ENCODE results near the gene ZNF526.

ZNF526 gene

GRCh38 chr19:42233106-42233505 lies 13.0 kb downstream of the ZNF526 start:
- TF ChIP-seq SNAI2 (CRISPR knock-in tag; IDR thresholded peaks at IDR 0.05) (no peak), TCF4 (CRISPR knock-in tag; IDR thresholded peaks at IDR 0.05; ENCODE audit: borderline replicate concordance) (no peak), ZNF8 (CRISPR knock-in tag; IDR thresholded peaks at IDR 0.05) (no peak), ARNTL (CRISPR knock-in tag; IDR thresholded peaks at IDR 0.05; ENCODE audit: borderline replicate concordance, low read depth) (no peak), OSR1 (CRISPR knock-in tag; IDR thresholded peaks at IDR 0.05) (no peak), ZC3H10 (CRISPR knock-in tag; IDR thresholded peaks at IDR 0.05) (no peak), ZFP30 (CRISPR knock-in tag; IDR thresholded peaks at IDR 0.05) (no peak), ESRRG (CRISPR knock-in tag; IDR thresholded peaks at IDR 0.05) (no peak), ZNF70 (CRISPR knock-in tag; IDR thresholded peaks at IDR 0.05) (no peak), CSDC2 (CRISPR knock-in tag; IDR thresholded peaks at IDR 0.05) (no peak), ISL1 (CRISPR knock-in tag; IDR thresholded peaks at IDR 0.05) (no peak), GLIS3 (CRISPR knock-in tag; IDR thresholded peaks at IDR 0.05) (no peak), PPARA (CRISPR knock-in tag; IDR thresholded peaks at IDR 0.05; ENCODE audit: borderline replicate concordance) (no peak)
- TF ChIP-seq, protein P1, sequence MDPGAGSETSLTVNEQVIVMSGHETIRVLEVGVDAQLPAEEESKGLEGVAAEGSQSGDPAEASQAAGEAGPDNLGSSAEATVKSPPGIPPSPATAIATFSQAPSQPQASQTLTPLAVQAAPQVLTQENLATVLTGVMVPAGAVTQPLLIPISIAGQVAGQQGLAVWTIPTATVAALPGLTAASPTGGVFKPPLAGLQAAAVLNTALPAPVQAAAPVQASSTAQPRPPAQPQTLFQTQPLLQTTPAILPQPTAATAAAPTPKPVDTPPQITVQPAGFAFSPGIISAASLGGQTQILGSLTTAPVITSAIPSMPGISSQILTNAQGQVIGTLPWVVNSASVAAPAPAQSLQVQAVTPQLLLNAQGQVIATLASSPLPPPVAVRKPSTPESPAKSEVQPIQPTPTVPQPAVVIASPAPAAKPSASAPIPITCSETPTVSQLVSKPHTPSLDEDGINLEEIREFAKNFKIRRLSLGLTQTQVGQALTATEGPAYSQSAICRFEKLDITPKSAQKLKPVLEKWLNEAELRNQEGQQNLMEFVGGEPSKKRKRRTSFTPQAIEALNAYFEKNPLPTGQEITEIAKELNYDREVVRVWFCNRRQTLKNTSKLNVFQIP (CRISPR knock-in tag; IDR thresholded peaks at IDR 0.05; ENCODE audit: borderline replicate concordance, low read depth): no peak
- TF ChIP-seq, protein P2, sequence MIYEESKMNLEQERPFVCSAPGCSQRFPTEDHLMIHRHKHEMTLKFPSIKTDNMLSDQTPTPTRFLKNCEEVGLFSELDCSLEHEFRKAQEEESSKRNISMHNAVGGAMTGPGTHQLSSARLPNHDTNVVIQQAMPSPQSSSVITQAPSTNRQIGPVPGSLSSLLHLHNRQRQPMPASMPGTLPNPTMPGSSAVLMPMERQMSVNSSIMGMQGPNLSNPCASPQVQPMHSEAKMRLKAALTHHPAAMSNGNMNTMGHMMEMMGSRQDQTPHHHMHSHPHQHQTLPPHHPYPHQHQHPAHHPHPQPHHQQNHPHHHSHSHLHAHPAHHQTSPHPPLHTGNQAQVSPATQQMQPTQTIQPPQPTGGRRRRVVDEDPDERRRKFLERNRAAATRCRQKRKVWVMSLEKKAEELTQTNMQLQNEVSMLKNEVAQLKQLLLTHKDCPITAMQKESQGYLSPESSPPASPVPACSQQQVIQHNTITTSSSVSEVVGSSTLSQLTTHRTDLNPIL (CRISPR knock-in tag; IDR thresholded peaks at IDR 0.05; ENCODE audit: low read depth): no peak
- TF ChIP-seq, protein P3, sequence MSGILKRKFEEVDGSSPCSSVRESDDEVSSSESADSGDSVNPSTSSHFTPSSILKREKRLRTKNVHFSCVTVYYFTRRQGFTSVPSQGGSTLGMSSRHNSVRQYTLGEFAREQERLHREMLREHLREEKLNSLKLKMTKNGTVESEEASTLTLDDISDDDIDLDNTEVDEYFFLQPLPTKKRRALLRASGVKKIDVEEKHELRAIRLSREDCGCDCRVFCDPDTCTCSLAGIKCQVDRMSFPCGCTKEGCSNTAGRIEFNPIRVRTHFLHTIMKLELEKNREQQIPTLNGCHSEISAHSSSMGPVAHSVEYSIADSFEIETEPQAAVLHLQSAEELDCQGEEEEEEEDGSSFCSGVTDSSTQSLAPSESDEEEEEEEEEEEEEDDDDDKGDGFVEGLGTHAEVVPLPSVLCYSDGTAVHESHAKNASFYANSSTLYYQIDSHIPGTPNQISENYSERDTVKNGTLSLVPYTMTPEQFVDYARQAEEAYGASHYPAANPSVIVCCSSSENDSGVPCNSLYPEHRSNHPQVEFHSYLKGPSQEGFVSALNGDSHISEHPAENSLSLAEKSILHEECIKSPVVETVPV (CRISPR knock-in tag; IDR thresholded peaks at IDR 0.05): no peak

DNA sequence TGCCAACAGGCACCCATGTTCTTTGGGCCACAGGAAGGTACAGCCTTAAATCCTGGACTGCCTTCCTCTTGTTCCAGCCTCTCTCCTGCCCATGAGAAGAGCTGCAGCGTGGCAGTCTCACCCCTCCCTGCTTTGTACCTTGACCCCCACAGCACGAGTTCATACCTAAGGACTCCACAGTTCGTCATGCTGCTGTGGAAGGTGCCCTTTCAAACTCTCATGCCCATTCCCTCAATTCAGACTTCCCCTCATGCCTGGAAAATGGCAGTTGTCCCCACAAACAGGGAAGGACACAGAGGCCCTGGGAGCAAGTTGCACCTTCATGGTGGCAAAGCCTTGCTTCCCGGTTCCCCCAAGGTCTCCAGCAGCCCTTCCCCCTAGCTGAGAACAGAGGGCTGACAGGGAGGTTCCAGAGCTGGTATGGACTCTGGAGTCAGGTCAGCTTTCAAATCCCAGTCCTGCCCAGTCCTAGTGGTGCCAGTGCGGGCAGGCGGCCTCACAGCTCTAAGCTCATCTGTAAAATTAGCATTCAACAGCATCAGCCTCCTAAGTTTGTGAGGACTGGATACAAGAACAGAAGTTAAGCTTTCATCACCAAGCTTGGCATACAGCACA lies 13.7 kb downstream of the ZNF526 start:
- ATAC-seq: no peak
- TF ChIP-seq TOX (CRISPR knock-in tag; IDR thresholded peaks at IDR 0.05; ENCODE audit: borderline replicate concordance) (no peak), BACH2 (CRISPR knock-in tag; IDR thresholded peaks at IDR 0.05; ENCODE audit: borderline replicate concordance) (no peak), ISL1 (CRISPR knock-in tag; IDR thresholded peaks at IDR 0.05) (no peak)
- TF ChIP-seq, protein P3 (CRISPR knock-in tag; IDR thresholded peaks at IDR 0.05): no peak
- TF ChIP-seq, protein P2 (CRISPR knock-in tag; IDR thresholded peaks at IDR 0.05; ENCODE audit: low read depth): no peak

More at GRCh38 chr19:42233106-42233505, 13.0 kb downstream of the ZNF526 start:
- no peak for ATAC-seq

DNA sequence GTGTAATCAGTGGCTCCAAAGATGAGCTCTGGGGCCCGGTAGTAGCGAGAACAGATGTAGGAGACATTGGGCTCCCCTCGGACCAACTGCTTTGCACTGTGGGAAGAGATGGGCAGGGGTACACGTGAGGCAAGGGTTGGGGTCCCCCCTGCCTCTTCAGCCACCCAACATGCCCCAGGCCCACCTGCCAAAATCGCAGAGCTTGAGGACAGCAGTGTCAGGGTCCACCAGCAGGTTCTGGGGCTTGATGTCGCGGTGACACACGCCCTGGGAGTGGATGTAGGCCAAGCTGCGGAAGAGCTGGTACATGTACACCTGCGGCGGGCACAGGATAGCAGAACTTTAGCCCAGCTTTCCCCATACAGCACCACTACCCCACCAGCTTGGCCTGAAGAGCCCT lies 14.3 kb downstream of the ZNF526 start:
- ATAC-seq: no peak

More for the DNA sequence above, 14.3 kb downstream of the ZNF526 start:
- TF ChIP-seq, protein P2 (CRISPR knock-in tag; IDR thresholded peaks at IDR 0.05; ENCODE audit: low read depth): no peak
- TF ChIP-seq, protein P3 (CRISPR knock-in tag; IDR thresholded peaks at IDR 0.05): no peak

Data from SK-N-SH treated with all-trans-retinoic acid at 6 μM for 48 hours (cell line).